GM18517 (cell line): ENCODE measurements around the gene FOSB.
A peak's percentile ranks its signal among the peaks of the same experiment; 100 is the strongest.

Experiments used
- ATAC-seq: cut with Tn5 transposase; IDR thresholded peaks from one replicate; pipeline ENCODE4 v1.9.1; 2021; ENCODE audit warnings: mild to moderate bottlenecking, moderate library complexity; ENCODE audit not compliant: unreplicated experiment

Gene FOSB

GRCh38 chr19:45478454-45479238 is 10.8 kb downstream of the FOSB start:
- ATAC-seq = peak; percentile 75

- ATAC-seq = no peak
These were observed 15.2 kb downstream of the FOSB start for GRCh38 chr19:45483033-45483432.

- ATAC-seq = no peak
These were observed 16.6 kb downstream of the FOSB start for GRCh38 chr19:45484273-45484945.

GRCh38 chr19:45485305-45486077 is 17.7 kb downstream of the FOSB start:
- peak; percentile 86 for ATAC-seq

GRCh38 chr19:45488708-45489107 is 20.9 kb downstream of the FOSB start:
- no peak for ATAC-seq

- ATAC-seq = no peak
These were observed 21.5 kb downstream of the FOSB start for GRCh38 chr19:45489216-45489855.

- no peak for ATAC-seq
These were observed 24.4 kb downstream of the FOSB start for GRCh38 chr19:45492137-45492626.

- ATAC-seq = no peak
These were observed 25.1 kb downstream of the FOSB start for GRCh38 chr19:45492627-45493470.

- ATAC-seq = no peak
These were observed 26.6 kb downstream of the FOSB start for GRCh38 chr19:45494261-45494916.

GRCh38 chr19:45495178-45495577 is 27.4 kb downstream of the FOSB start:
- ATAC-seq = no peak

GRCh38 chr19:45496349-45496953 is 28.7 kb downstream of the FOSB start:
- peak; percentile 3 for ATAC-seq

GRCh38 chr19:45497791-45498190 is 30.0 kb downstream of the FOSB start:
- ATAC-seq = no peak

- ATAC-seq = no peak
These were observed 30.8 kb downstream of the FOSB start, which contains the start of gene PPM1N for GRCh38 chr19:45498411-45499195. Gene PPM1N, plus strand, starts transcription at chr19:45498443. Its CDS starts 30 bp downstream, at chr19:45498473.

- no peak for ATAC-seq
These were observed 31.7 kb downstream of the FOSB start for GRCh38 chr19:45499196-45500180.

GRCh38 chr19:45500918-45501729 is 33.3 kb downstream of the FOSB start:
- no peak for ATAC-seq

- ATAC-seq = no peak
These were observed 33.9 kb downstream of the FOSB start for GRCh38 chr19:45501730-45502014.
